C4-2B (cell line): ENCODE measurements around the gene BHLHE40.

Experiments
- H3K27ac ChIP-seq: fragments of 450-650 bp; 2 replicates; pipeline ENCODE4 v1.5.1; 2017
- CTCF ChIP-seq: fragments of 450-650 bp; conservative IDR thresholded peaks from 2 replicates; pipeline ENCODE4 v1.5.1; 2017; ENCODE audit warnings: mild to moderate bottlenecking
- ZFX ChIP-seq: fragments of 450-650 bp; IDR thresholded peaks from 2 replicates; pipeline ENCODE4 v1.6.1; 2017

The BHLHE40 gene

GRCh38 chr3:5029715-5030114 lies 50.5 kb downstream of the BHLHE40 start:
- TF ChIP-seq CTCF (no peak), ZFX (no peak)
- no peak overlapping the region for H3K27ac ChIP-seq

DNA sequence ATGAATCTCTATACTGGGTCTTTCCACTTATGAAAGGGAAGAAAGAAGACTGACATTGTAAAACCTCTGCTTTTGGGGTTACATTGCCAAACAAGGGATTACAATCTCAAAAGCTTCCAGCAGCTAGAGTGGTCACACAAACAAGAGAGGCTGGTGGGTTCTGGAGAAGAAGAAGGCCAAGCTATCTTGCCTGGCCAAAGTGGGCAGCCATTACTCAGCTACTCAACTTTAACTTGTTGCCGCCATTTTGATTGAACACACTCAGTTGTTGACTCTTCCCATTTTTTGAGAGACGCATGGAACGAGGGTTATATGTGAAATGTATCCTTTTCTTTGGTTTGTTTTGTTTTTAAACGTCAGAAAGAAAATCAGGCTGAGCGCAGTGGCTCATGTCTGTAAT lies 50.9 kb downstream of the BHLHE40 start:
- TF ChIP-seq CTCF (no peak), ZFX (no peak)
- H3K27ac ChIP-seq = no peak overlapping the region

GRCh38 chr3:5032844-5033243 lies 53.6 kb downstream of the BHLHE40 start:
- TF ChIP-seq CTCF = no peak
- TF ChIP-seq ZFX = no peak

More at GRCh38 chr3:5032844-5033243, 53.6 kb downstream of the BHLHE40 start:
- H3K27ac ChIP-seq = no peak overlapping the region
